HG02571 (cell line): ENCODE results near the gene PRELID3B.
"Not testable (repeated sequence)": the region's sequence is repeated elsewhere in the genome, so short reads cannot be mapped to it uniquely, and the experiment has no call there.

ENCODE experiments used
- ATAC-seq: cut with Tn5 transposase; IDR thresholded peaks from one replicate; pipeline ENCODE4 v1.9.1; 2021; ENCODE audit warnings: mild to moderate bottlenecking, moderate library complexity; ENCODE audit not compliant: unreplicated experiment

Gene PRELID3B

DNA sequence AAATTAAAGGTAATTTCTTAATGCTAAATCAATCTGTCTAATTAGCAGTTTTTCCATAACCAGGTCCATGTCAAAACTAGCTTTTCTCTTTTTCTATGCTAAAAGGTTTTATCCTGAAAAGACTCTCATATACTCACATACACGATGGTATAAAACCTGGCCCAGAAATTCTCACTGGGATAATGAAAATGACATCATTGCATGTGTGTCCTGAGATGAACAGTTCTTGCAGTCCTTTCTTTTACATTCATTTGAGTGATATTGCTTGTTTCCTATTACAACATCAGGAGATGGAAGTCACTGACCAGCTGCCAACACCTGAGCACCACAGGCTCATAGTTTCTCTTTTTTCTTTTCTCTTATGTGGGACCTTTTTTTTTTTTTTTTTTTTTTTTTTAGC, 7.9 kb upstream of the PRELID3B start:
- ATAC-seq = no peak

DNA sequence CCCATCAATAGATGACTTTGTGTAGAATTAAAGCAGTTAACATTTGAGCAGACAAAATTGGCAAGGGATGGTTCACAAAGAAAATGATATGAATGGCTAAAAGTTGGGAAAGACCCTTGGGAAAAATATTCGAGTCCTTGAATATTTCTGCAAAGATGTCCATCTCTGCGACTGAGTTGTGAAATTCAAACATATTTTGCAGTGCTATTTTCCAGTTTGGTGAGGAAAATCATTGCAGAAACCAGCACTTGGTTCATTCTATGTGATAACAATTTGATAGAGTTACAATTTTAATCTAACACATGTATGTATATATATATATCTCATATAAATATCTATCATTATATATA, 6.1 kb upstream of the PRELID3B start:
- no peak for ATAC-seq

DNA sequence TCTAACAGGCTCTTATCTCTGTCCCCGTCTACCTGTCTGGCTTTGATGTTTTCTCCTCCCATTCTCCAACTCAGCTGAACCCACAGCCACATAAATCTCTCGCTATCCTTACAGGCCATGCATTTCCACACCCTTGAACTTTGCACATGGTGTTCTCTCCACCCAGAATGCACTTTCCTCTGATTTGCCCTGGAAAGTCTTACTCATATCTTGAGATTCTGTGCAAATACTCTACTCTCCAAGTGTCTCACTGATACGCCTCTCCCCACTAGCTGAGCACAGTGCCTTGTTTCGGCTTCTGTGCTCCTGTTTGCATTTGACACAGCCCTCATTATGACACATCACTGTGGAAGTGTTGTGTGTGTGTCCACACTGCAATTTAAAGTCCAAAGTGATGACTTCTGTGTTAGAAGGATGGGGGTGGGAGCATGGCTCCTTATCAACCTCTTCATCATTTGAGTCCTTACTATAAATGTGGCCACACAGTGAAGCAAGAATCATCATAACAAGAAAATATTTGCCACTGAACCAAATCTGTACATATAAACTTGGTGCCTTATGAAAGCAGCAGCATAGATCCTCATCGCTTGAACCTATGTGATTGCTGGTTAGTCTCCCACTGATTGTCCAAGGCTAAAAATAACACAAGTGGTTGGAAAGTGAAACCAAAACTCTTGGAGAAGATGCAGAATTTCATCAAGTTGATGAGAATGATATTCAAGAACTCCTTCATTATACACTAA, 5.5 kb upstream of the PRELID3B start:
- no peak for ATAC-seq

DNA sequence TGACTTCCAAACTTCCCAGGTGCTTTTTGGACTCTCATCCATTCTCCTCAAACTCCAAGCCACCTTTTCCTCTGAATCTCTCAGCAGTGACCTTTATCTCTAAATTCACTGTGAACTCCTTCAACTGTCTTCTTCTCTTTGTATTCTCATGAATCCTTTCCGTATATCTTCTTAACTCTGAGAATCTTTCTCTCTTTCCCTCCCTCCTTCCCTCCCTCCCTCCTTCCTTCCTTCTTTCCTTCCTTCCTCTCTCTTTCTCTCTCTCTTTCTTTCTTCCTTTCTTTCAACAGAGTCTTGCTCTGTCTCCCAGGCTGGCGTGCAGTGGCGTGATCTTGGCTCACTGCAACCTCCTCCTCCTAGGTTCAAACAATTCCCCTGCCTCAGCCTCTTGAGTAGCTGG, 4.3 kb upstream of the PRELID3B start:
- no peak for ATAC-seq

DNA sequence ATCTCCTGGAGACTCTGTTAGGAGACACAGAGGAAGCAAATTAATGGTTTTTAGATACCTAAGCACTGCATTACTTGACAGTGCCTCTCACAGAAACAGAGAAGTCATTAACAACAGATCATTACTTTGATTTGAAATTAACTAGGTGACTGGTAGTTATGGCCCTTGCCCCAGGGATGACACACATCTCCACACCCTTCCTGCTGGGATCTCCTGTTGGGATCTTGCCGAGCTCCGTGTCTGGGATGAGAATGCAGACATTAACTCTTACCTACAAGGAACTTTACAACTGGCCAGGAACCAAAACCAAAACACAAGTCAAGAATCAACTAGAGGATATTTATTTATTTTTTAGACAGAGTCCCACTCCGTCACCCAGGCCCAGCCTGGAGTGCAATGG, 2.2 kb upstream of the PRELID3B start:
- ATAC-seq = no peak

DNA sequence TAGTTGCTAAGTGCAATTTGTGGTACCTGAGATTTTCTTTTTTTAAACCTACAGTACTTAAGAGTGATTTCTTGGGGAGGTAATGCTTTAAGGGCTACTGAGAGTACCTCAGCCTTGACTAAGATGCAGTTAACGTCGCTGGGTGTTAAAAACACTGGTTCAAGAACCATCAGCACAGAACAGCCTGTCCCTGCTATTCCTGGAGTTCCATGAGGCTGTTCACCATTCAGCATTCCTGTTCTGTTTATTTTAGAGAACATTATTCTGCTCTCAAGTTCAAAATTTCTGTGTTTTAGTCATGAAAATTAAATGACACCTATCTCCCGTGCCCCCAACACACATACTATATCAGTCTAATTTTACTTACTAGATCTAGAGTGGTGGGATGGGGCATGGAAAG, 1.7 kb upstream of the PRELID3B start:
- ATAC-seq = no peak

DNA sequence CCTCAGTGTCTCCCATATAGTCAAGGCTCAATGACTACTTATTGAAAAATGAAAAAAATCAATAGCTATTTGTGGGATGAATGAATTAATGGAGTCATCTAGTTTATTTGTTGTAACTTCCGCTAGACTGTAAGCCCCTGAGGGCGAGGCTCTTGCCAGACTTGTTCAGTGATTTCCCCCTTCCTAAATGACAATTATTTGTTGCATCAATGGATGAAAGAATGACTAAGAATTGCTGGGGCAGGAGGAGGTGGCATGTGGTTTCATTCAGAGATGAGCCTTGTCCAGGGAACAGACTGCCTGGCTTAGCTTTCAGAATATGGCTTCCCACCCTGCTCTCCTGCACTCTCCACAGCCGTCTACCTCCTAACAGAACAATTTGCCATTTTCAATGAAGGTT, 1.1 kb upstream of the PRELID3B start:
- ATAC-seq = no peak

DNA sequence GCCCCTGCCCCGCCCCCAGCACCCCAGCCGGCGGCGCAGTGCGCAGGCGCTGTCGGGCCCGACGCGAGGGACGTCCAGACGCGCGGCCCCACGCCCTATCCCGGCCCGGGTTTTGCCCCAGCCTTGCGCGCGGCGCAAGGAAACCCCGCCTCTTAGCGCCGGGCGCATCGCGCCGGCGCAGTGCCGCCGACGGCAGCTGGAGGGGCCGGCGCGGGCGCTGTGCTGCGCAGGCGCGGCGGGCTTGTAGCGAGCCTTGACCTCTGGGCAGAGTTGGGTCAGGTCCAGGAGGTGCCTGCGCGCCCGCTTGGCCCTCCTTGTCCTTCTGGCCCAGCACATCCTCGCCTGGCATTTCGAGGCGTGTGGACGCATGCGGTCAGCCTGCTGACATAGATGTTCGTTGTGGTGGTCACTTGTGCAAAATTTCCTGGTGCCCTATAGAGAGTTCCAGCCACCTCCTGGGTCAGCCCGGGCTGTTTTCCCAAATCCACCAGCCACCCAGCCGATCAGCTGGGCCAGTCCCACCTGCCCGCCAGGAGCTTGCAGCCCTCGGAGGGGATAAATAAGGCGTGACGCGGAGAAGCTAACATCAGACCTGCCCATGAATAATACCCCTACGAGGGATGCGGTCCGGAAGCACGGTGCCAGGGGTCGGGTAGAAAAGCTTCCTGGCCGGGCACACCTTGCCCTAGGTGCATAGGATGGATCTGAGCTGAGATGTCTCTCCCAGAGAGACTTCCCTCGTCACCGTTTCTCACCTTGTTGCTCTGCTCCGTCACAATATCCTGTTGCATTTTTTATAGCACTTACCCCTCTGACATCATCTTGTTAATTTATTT, 428 bp upstream of the PRELID3B start:
- peak; percentile 92 for ATAC-seq

DNA sequence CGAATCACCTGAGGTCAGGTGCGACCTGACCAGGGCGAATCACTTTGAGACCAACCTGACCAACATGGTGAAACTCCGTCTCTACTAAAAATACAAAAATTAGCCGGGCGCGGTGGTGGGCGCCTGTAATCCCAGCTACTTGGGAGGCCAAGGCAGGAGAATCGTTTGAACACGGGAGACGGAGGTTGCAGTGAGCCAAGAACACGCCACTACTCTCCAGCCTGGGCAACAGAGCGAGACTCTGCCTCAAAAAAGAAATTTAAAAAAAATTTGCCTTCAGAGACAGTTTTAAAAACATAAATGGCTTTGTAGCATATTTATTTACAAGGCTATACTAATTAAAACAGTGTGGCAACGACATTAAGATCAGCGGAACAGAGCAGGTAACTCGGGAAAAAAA, 1.1 kb downstream of the PRELID3B start:
- not testable (repeated sequence) for ATAC-seq

DNA sequence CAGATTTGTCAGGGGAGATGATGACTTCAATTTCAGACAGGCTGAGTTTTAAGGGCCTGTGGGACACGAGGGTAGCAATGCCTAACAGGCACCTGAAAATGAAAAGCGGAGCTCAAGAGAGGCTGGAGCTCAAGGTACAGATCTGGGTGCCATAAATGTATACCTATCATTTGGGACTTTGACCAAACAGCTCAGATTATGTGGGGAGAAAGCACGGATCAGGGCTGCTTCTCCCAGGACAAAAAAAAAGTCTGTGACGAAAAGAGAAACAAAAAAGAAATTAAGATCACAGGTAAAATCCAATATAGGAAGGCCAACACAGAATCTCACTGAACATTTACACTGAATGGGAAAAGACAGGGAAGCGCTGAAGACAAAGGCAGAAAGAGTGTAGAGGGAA, 1.9 kb downstream of the PRELID3B start:
- ATAC-seq = no peak

DNA sequence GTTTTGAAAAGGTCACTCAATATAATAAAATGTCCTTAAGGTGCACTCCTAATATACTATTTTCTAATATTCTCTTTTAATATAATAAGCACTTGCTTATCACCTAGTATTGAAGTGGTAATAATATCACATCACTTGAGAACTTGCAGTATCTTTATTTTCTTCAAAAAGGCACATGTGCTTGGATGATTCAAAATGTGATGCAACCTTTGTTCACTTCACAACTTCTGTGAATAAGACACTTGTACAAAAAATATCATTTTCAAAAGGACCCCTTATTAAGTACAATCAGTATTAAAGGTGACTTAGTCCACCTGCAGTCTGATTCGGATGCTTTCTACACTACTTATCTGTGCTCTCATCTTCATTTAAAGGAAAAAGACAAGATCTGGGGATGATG, 3.4 kb downstream of the PRELID3B start:
- no peak for ATAC-seq

DNA sequence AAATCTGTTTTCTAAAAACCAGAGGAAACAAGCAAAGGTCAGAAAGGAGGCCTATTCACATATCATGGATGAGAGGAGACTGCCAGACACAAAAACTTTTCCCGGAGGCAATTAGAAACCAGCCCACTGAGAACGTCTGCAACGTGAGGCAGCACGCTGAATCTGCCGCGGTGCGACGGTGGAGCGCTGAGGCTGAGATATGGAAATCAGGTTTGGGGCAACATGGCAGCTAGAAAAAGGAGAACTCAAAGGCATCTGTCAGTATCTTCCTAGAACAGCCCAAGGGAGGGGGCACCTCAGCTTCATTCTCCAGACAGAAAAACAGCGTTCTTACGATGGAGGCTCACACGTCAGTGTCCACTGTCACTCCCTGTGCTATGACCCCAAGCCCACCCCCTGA, 5.2 kb downstream of the PRELID3B start:
- ATAC-seq = no peak

DNA sequence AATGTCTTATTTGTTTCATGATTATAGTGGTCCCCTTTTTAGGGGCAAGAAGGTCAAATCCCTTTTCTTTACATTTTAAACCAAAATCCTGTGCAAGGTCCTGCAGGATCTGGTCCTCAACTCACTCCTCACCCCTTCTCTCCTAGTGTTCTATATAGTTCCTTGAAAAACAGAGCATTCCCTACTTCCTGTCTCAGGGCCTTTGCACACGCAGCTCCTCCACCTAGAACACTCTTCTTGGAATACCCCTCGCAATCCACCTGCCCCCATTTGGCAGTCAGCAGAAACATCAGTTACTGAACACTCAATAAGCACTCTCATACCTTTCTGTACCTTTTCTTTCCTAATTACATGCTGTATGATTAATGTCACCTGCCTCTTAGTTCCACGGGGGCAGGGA, 7.2 kb downstream of the PRELID3B start:
- no peak for ATAC-seq

DNA sequence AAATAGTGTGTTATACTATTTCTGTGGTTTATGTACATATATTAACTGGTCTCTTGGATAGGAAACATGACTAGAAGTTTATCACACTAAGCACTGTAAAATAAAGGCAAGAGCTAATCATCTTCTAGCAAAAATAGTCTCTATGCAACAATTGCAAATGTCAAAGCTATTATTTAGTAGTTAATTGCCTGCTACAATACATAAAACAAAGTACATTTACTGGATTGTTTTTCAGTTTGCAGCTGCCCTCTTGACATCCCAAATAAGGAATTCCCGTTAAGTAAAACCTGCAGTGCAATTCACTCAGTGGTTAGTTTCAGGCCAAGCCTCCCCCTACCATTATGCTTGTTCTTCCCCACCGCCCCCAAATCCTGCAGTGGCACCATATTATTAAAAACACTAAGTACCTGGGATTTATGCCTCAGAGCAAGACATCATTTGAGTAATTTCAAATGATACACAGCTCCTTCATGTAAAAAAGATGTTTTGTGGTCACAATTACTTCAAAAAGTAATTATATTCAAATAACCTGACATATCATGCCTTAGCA, 8.9 kb downstream of the PRELID3B start:
- ATAC-seq = no peak

DNA sequence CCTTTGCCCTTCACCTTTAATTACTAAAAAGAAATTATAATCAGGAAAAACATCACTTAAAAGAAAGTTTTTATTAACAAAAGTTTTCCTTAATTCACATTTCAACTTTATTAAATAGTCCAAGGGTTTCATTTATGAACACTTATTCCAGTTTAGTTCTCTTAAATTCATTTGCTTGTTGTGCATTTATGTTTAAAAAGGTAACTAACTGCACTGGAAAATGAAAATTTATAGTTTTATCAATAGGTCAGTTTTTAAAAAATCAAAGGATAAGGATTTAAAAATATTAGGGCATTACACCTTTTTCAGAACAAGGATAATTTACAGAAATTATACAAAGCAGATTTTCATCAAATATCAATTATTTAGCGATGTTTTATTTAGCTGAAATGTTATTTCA, 9.5 kb downstream of the PRELID3B start:
- no peak for ATAC-seq

DNA sequence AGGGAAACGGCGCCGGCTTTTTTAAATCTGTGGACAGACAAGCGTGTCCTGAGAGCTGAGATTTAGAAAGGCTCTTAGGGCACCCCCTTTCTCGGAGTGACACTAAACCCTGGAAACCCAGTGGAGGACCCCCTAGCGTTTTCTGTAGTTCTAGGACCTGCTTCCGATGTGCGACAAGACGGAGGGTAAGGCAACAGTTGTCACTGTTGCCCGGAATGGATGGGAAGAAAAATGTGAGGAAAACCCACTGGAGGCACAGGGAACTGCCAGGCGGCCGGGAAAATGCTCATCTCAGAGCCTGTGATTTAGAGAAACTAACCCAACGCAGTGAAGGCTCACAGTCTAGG, 9.9 kb downstream of the PRELID3B start:
- no peak for ATAC-seq

DNA sequence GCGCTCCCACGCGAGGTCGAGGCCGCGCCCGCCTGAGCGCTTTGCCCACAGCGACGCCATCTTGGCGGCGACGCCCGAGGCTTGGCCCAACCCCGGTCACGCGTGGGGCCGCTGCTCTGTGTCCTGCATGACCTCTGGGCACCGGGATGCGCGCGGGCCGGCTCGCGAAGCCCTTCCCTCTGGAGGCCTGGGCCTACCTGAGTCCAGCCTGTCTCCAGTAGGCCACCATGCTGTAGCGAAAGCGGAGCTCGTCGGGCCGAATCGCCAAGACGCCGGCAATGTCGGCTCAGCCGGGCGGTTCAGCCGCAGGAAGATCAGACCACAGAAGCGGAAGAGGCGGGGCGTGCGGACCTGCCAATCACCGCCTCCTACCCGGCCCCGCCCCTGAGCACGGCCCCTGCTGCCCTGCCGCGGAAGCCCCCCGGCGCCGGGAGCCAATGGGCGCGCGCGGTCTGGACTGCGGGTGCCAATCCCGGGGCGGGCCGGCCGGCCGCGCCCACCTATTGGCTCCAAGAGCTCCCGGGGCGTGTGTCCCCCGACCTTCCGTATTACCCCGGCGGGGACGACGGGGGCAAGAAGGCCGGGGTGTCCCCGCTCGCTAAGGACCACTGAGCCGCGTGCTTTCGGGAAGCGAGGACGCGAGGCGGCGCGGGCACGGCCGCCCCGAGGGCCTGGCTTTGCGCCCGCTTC, 10.4 kb downstream of the PRELID3B start, which contains the start of gene ATP5F1E:
TSS of gene ATP5F1E (minus strand) at position 313 of the 690 bp plus-strand sequence. CDS start at position 229, 84 bp downstream.
- ATAC-seq = peak; percentile 90

DNA sequence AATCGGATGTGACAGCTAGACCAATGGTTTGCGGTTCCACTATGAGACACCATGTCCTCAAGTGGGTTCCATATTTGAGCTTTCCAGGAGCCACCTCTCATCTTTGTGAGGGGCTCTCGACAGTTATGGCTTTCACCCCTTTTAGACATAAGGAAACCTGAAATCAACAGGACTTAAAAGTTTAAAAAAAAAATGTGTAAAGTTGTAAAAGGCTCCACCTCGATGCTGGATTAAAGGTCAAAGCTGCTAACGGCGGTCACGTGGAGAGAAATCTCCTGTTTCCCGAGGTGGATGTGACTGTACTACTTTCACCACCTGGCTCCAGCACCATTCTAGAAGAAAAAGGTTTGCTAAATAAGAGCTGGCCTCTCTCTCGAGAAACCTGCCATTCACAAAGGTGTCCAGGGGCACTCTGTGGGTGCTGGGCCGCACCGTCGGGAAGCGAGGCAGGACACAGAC, 11.0 kb downstream of the PRELID3B start:
- peak; percentile 2 for ATAC-seq

DNA sequence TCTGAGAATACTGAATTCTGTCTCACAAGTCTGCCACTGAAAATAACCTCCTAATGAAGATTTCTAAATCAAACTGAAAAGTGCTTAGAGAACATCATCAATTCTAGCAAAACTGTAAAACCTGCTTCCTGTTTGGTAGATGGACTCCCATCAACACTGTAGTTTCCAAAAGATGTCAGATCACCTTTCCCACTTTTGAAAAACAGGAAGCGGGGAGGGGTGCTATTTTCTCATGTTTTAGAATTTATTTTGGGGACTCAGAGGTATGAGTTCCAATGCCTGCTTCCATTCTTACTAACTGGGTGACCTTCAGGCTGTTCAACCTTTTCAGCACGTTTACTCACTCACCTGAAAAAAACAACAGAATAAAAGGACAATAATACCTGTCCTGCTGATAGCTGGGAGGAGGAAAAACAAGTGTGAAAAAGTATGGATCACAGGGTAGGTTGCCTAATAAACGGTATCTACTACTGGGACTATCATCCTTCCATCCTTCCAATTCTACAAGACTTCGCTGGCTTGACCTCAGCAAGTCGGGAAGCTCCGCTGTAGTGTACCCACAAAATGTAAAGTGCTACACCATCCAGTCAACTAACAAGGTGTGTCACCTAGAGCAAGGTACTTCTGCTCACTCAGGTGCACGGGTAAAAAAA, 11.5 kb downstream of the PRELID3B start:
- ATAC-seq = no peak

DNA sequence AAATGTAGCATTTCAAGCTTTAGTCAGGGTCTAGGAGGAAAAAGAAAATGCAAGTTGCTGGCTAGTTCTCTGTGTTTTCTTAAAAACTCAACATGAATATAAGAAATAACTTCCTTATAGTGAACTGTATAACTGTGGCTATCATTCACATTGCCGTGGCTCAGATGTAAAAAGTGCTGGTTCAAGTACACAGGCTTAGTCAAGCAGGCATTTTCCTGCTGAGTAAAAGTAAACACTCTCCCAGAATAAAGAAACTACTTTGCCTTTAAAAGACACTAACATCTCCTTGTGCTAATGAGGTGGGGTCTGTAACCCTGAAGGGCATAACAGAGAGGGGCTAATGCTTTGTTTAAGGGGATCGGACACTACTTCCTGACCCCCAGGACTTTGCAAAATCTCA, 13.8 kb downstream of the PRELID3B start:
- ATAC-seq = no peak

DNA sequence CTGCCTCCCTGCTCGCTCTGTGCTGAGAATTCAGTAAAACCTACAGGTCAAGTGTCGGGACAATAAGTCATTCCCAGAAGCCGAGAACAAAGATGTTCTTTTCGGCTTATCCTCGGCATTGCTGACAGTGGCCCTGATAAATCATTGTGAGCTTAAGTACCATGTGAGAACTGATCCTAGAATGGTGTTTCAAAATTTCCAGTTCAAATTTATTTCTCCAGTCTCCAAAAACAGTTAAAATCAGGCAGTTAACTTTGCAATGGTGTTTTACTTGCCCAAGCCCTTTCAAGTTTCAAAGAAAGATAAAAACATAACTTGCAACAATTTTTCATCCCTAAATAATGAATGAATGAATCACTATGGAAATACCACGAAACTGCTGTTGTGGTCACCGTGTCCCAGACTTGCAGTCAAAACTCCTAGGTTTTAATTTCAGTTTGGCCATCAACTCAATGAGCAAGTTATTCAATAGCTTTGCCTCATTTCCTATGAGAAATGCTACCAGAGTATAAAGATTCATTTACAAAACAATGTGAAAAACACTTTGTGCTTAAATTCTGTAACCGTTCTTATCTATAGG, 14.8 kb downstream of the PRELID3B start:
- ATAC-seq = no peak
